ENCODE data around the gene AUP1. TPM values are rescaled to one million over a fixed set of nuclear protein-coding genes. Genes with fewer than 3 reads are reported as not detected.

AUP1 gene
- total and polyA plus RNA-seq, 2 donors (not counting 3 experiments of a cell fraction or from before 2014, with no cell fraction given): 103 to 187 TPM

DNA sequence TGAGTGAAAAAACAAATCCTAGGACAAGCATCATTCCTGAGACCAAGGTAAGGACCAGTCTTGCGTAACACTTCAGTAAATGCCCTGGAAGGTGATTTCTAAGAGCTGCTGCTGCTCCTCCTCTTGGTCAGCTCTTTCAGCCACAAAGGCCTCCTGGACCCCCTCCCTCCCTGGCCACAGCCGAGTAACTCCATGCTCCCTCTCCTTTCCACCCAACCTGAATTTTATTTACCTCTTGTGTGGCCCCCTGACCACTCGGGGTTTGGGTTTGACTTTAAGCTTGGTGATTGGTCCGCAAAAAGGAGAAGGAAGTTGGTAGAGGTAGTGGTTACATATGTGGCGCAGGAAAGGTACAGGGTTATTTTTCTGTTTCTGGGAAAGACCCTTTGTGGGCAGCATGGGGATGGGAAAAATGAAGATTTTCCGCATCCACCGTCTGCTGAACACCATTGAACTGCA, 9.4 kb upstream of the AUP1 start:
- Histone ChIP-seq H3K4me1 (ENCODE audit: control insufficient read depth, extremely low read depth, insufficient read depth, low read length) (no peaks in the 10 kb centered on the region), H3K4me3 (replicated peaks in 1 of 3; ENCODE audit: insufficient read depth in 1 of 3, low read depth in 1 of 3, low read length in 3 of 3) (no peak overlapping the region), H3K9me3 (replicated peaks; ENCODE audit: control insufficient read depth, insufficient read depth, low read length) (no peaks in the 10 kb centered on the region), H3K36me3 (ENCODE audit: control insufficient read depth in 2 of 2, extremely low read depth in 1 of 2, insufficient read depth in 2 of 2, low read length in 2 of 2) (no peaks in the 10 kb centered on the region), H3K27ac (ENCODE audit: insufficient read depth, low read depth, low read length) (no peak overlapping the region), H3K27me3 (ENCODE audit: control insufficient read depth in 2 of 2, insufficient read depth in 2 of 2, low read length in 2 of 2) (peaks cover 13 to 16% of the 10 kb centered on the region in 2 experiments), H3K9me1 (replicated peaks; ENCODE audit: control insufficient read depth, extremely low read depth, insufficient read depth, low read length) (no peaks in the 10 kb centered on the region), H4K20me1 (replicated peaks; ENCODE audit: control insufficient read depth, extremely low read depth, insufficient read depth, low read length) (no peaks in the 10 kb centered on the region), H3K4me2 (ENCODE audit: insufficient read depth, low read length) (no peak overlapping the region), H3K79me2 (ENCODE audit: control insufficient read depth, insufficient read depth, low read length) (no peaks in the 10 kb centered on the region), H3K9ac (replicated peaks; ENCODE audit: extremely low read depth, insufficient read depth, low read length) (no peak overlapping the region), H2AFZ (ENCODE audit: low read depth, low read length) (no peak overlapping the region)
- dilution Hi-C loops (cut with MboI; ENCODE audit: extremely low pct_ligation_motif_present, low sequenced_read_pairs) (no loop called here), intact Hi-C loops (cut with micrococcal nuclease) (no loop called here)
- DNase-seq (ENCODE audit: low read depth, low spot score) (no peak), FAIRE-seq (no peak)
- POLR2A ChIA-PET: no interaction called here
- no peak for TF ChIP-seq MYC (IDR thresholded peaks at IDR 0.05; ENCODE audit: low read depth, low read length)
- no peak for TF ChIP-seq GATA2 (IDR thresholded peaks at IDR 0.05; ENCODE audit: insufficient read depth, insufficient read length, low read depth, low read length)
- no peak for TF ChIP-seq JUN (IDR thresholded peaks at IDR 0.05; ENCODE audit: borderline replicate concordance, insufficient read depth, insufficient read length, low read depth)
- TF ChIP-seq, protein P1, sequence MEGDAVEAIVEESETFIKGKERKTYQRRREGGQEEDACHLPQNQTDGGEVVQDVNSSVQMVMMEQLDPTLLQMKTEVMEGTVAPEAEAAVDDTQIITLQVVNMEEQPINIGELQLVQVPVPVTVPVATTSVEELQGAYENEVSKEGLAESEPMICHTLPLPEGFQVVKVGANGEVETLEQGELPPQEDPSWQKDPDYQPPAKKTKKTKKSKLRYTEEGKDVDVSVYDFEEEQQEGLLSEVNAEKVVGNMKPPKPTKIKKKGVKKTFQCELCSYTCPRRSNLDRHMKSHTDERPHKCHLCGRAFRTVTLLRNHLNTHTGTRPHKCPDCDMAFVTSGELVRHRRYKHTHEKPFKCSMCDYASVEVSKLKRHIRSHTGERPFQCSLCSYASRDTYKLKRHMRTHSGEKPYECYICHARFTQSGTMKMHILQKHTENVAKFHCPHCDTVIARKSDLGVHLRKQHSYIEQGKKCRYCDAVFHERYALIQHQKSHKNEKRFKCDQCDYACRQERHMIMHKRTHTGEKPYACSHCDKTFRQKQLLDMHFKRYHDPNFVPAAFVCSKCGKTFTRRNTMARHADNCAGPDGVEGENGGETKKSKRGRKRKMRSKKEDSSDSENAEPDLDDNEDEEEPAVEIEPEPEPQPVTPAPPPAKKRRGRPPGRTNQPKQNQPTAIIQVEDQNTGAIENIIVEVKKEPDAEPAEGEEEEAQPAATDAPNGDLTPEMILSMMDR (IDR thresholded peaks at IDR 0.05; ENCODE audit: extremely low read depth in 1 of 2, insufficient read depth in 1 of 2, low read depth in 1 of 2, low read length in 2 of 2): no peak
- no peak for TF ChIP-seq POLR2AphosphoS5 (IDR thresholded peaks at IDR 0.05; ENCODE audit: insufficient read depth, low read depth, low read length)
- TF ChIP-seq POLR2A (IDR thresholded peaks at IDR 0.05; ENCODE audit: low read depth, low read length): no peak
- TF ChIP-seq, protein P2, sequence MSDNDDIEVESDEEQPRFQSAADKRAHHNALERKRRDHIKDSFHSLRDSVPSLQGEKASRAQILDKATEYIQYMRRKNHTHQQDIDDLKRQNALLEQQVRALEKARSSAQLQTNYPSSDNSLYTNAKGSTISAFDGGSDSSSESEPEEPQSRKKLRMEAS (IDR thresholded peaks at IDR 0.05; ENCODE audit: insufficient read depth, insufficient read length): no peak
- TF ChIP-seq EZH2 (IDR thresholded peaks at IDR 0.05; ENCODE audit: borderline replicate concordance, low read depth, low read length, severe bottlenecking): no peak
- no peak for TF ChIP-seq FOS (IDR thresholded peaks at IDR 0.05; ENCODE audit: borderline replicate concordance, insufficient read depth, low read length)
- BruUV-seq (replicated peaks): no TSS peak
- CTCF ChIA-PET: no interaction called here

Measured in endothelial cell of umbilical vein (primary cell).